Brain pericyte (primary cell): ENCODE results near the gene B4GALT5.
"Not testable (repeated sequence)": the region's sequence is repeated elsewhere in the genome, so short reads cannot be mapped to it uniquely, and the experiment has no call there.

Experiments
- DNase-seq: peaks from one replicate; pipeline ENCODE4 v3.0.0-alpha.2; 2012; ENCODE audit warnings: low read depth, low spot score

Gene B4GALT5

GRCh38 chr20:49679634-49680033 is 34.0 kb downstream of the B4GALT5 start:
- DNase-seq = no peak

GRCh38 chr20:49677777-49678758 is 35.6 kb downstream of the B4GALT5 start:
- no peak for DNase-seq

- no peak for DNase-seq
Observed at GRCh38 chr20:49676581-49677291, 36.9 kb downstream of the B4GALT5 start.

- DNase-seq = no peak
Observed at GRCh38 chr20:49675368-49676151, 38.1 kb downstream of the B4GALT5 start.

- no peak for DNase-seq
Observed at GRCh38 chr20:49674383-49675352, 39.0 kb downstream of the B4GALT5 start.

GRCh38 chr20:49672096-49672664 is 41.5 kb downstream of the B4GALT5 start:
- no peak for DNase-seq

GRCh38 chr20:49671433-49671832 is 42.2 kb downstream of the B4GALT5 start:
- DNase-seq = no peak

- no peak for DNase-seq
Observed at GRCh38 chr20:49669601-49670189, 44.0 kb downstream of the B4GALT5 start.

GRCh38 chr20:49668878-49669195 is 44.8 kb downstream of the B4GALT5 start:
- not testable (repeated sequence) for DNase-seq

- no peak for DNase-seq
Observed at GRCh38 chr20:49668181-49668877, 45.3 kb downstream of the B4GALT5 start.

GRCh38 chr20:49666911-49667310 is 46.8 kb downstream of the B4GALT5 start:
- no peak for DNase-seq

- no peak for DNase-seq
Observed at GRCh38 chr20:49665796-49666195, 47.9 kb downstream of the B4GALT5 start.

GRCh38 chr20:49664612-49665313 is 48.9 kb downstream of the B4GALT5 start:
- no peak for DNase-seq

- DNase-seq = no peak
Observed at GRCh38 chr20:49663112-49663511, 50.6 kb downstream of the B4GALT5 start.

GRCh38 chr20:49661560-49662329 is 51.9 kb downstream of the B4GALT5 start:
- no peak for DNase-seq

GRCh38 chr20:49660912-49661311 is 52.8 kb downstream of the B4GALT5 start:
- no peak for DNase-seq

- DNase-seq = no peak
Observed at GRCh38 chr20:49659056-49659455, 54.6 kb downstream of the B4GALT5 start.

GRCh38 chr20:49658508-49658907 is 55.2 kb downstream of the B4GALT5 start:
- no peak for DNase-seq
